HEK293T (cell line): ENCODE results near the gene CDCP1.

Source experiments
- ARNT ChIP-seq: fragments of 450-650 bp; IDR thresholded peaks from 2 replicates; pipeline ENCODE4 v1.6.1; 2017; ENCODE audit warnings: mild to moderate bottlenecking
- BHLHE40 ChIP-seq: fragments of 450-650 bp; IDR thresholded peaks from 2 replicates; pipeline ENCODE4 v1.6.1; 2016; ENCODE audit warnings: mild to moderate bottlenecking, moderate library complexity, borderline replicate concordance
- CTBP1 ChIP-seq: fragments of 450-650 bp; IDR thresholded peaks from 2 replicates; pipeline ENCODE4 v1.6.1; 2016; ENCODE audit warnings: borderline replicate concordance
- ELF4 ChIP-seq: fragments of 450-650 bp; IDR thresholded peaks from 2 replicates; pipeline ENCODE4 v1.6.1; 2017; ENCODE audit warnings: antibody characterized with exemption
- FOXA1 ChIP-seq: fragments of 450-650 bp; IDR thresholded peaks from 2 replicates; pipeline ENCODE4 v1.6.1; 2016; ENCODE audit warnings: mild to moderate bottlenecking
- FOXK2 ChIP-seq: fragments of 450-650 bp; IDR thresholded peaks from 2 replicates; pipeline ENCODE4 v1.6.1; 2016; ENCODE audit warnings: mild to moderate bottlenecking
- L3MBTL2 ChIP-seq: fragments of 450-650 bp; conservative IDR thresholded peaks from 2 replicates; pipeline ENCODE4 v1.6.1; 2016; ENCODE audit warnings: mild to moderate bottlenecking
- LEF1 ChIP-seq: fragments of 450-650 bp; IDR thresholded peaks from 2 replicates; pipeline ENCODE4 v1.6.1; 2017; ENCODE audit warnings: mild to moderate bottlenecking, borderline replicate concordance
- PKNOX1 ChIP-seq: fragments of 450-650 bp; IDR thresholded peaks from 2 replicates; pipeline ENCODE4 v1.6.1; 2016
- SP1 ChIP-seq: fragments of 450-650 bp; IDR thresholded peaks from 2 replicates; pipeline ENCODE4 v1.6.1; 2017
- SUZ12 ChIP-seq: fragments of 450-650 bp; IDR thresholded peaks from 2 replicates; pipeline ENCODE4 v1.6.1; 2016; ENCODE audit warnings: mild to moderate bottlenecking
- TARDBP ChIP-seq: fragments of 450-650 bp; IDR thresholded peaks from 2 replicates; pipeline ENCODE4 v1.6.1; 2016

- TF ChIP-seq FOXA1 (no peak), FOXK2 (no peak), ELF4 (no peak), ARNT (no peak), SUZ12 (no peak), TARDBP (no peak), CTBP1 (no peak), PKNOX1 (no peak), BHLHE40 (no peak), SP1 (no peak), L3MBTL2 (no peak), LEF1 (no peak)
These were observed 87.0 kb downstream of the CDCP1 start for GRCh38 chr3:45059132-45059531.
